A204.1 (cell line): ENCODE data around the gene BRPF1.

ENCODE experiments used
- FAIRE-seq: peaks from 2 replicates; lab custom pipeline; 2012; peaks lifted over from hg19 to GRCh38; lab: Jason Lieb, UNC

The BRPF1 gene

GRCh38 chr3:9736831-9737230 is 5.3 kb downstream of the BRPF1 start:
- no peak for FAIRE-seq

DNA sequence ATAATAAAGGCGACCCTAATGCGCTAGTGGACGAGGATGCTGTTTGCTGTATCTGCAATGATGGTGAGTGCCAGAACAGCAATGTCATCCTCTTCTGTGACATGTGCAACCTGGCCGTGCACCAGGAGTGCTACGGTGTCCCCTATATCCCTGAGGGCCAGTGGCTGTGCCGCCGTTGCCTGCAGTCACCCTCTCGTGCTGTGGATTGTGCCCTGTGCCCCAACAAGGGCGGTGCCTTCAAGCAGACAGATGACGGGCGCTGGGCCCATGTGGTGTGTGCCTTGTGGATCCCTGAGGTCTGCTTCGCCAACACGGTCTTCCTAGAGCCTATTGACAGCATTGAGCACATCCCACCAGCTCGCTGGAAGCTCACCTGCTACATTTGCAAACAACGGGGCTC is 7.6 kb downstream of the BRPF1 start:
- FAIRE-seq = no peak

- no peak for FAIRE-seq
Measured at GRCh38 chr3:9742560-9742959, 11.0 kb downstream of the BRPF1 start.

DNA sequence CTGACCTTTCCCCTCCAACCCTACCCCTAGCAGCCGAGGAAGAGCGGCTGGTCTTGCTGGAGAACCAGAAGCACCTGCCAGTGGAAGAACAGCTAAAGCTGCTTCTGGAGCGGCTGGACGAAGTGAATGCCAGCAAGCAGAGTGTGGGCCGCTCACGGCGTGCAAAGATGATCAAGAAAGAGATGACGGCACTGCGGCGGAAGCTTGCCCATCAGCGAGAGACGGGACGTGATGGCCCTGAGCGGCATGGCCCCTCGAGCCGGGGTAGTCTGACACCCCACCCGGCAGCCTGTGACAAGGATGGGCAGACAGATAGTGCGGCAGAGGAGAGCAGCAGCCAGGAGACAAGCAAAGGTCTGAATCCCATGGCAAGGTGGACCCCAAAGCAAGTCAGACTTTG is 12.0 kb downstream of the BRPF1 start:
- no peak for FAIRE-seq

DNA sequence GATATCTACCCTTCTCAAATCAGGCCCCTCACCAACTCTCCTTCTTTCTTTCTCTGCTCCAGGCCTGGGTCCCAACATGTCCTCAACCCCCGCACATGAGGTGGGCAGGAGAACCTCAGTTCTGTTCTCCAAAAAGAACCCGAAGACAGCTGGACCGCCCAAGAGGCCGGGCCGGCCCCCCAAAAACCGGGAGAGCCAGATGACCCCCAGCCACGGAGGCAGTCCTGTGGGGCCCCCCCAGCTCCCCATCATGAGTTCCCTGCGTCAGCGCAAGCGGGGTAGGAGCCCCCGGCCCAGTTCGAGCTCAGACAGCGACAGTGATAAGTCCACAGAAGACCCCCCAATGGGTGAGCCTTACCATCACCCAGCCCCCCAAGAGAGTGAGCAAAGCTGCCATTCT is 12.6 kb downstream of the BRPF1 start:
- no peak for FAIRE-seq

DNA sequence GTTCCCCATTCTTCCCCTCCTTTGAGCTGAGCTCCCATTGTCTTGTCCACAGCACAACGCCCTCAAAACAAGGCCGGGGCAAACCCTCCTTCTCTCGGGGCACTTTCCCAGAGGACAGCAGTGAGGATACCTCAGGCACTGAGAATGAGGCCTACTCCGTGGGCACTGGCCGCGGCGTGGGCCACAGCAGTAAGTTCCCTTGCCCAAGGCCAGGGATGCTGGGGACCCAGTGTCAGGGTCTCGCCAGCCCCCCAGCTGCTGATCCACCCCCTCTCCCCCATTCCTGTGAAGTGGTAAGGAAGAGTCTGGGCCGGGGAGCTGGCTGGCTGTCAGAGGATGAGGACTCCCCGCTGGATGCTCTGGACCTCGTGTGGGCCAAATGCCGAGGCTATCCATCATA is 14.0 kb downstream of the BRPF1 start:
- no peak for FAIRE-seq

DNA sequence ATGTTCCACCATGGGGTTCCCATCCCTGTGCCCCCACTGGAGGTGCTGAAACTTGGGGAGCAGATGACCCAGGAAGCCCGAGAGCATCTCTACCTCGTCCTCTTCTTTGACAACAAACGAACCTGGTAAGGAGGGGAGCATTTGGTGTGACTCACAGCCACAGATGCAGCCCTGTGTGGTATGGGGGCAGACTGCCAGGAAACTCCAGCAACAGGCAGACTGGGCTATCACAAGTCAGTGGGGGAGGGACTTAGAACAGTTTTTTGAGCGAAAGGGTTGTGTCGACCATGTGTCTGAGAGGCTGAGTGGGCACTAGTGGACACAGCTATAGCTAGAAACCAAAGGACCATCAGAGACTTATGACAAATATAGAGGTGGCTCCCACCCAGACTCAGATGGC is 14.8 kb downstream of the BRPF1 start:
- FAIRE-seq = no peak

GRCh38 chr3:9747267-9747666 is 15.7 kb downstream of the BRPF1 start:
- no peak for FAIRE-seq

- FAIRE-seq = no peak
Measured at GRCh38 chr3:9748031-9748430, 16.5 kb downstream of the BRPF1 start.

- FAIRE-seq = no peak
Measured at GRCh38 chr3:9749296-9749644, 17.7 kb downstream of the BRPF1 start.

- FAIRE-seq = peak; percentile 71
Measured at GRCh38 chr3:9749645-9750555, 18.4 kb downstream of the BRPF1 start, which contains the start of gene OGG1. Gene OGG1 (plus strand): TSS chr3:9749952. CDS start chr3:9750287, 335 bp downstream.

DNA sequence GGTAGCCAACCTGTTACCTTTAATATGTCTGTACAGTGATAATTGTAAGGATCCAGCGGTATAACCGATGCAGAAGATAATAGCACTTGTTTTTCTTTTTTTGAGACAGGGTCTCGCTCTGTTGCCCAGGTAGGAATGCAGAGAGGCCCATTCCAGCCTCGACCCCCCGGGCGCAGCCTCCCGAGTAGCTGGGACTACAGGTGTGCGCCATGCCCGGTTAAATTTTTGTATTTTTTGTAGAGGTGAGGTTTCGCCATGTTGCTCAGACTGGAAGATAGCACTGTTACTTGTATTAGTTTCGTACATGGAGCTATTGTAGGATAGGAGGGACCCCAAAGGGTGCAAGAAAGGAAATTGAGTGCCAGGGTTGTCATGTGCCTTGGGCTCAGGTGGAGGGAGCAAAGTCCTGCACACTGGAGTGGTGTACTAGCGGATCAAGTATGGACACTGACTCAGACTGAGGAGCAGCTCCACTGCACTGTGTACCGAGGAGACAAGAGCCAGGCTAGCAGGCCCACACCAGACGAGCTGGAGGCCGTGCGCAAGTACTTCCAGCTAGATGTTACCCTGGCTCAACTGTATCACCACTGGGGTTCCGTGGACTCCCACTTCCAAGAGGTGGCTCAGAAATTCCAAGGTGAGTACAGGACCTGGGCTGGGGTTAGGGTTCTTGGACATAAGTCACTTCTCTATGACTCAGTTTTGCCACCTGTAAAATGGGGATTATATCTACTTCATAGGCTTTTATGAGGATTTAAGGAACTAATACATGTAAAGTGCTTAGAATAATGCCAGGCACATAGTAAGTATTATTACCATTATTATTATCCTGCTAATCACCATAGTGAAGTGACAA is 19.2 kb downstream of the BRPF1 start:
- FAIRE-seq = no peak

GRCh38 chr3:9754678-9755077 is 23.1 kb downstream of the BRPF1 start:
- FAIRE-seq = no peak

DNA sequence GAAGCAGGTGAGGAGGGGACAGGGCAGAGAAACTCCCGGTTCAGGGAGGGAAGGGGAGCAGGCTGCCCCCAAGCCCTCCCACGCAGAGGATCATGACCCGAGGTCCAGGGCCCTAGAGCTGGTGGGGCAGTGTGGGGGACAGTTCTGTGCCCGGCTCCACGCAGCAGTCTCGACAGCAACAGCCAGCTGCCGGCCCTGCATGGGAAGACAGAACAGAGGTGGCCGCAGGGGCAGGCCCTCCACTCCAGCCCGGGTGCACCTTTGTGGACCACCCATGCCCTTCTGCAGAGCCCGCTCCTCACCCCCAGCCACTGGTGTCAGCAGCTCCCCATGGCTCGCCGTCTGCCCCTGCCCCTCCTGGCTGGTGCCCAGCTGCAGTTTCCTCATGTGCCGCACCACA is 25.9 kb downstream of the BRPF1 start:
- FAIRE-seq = no peak

DNA sequence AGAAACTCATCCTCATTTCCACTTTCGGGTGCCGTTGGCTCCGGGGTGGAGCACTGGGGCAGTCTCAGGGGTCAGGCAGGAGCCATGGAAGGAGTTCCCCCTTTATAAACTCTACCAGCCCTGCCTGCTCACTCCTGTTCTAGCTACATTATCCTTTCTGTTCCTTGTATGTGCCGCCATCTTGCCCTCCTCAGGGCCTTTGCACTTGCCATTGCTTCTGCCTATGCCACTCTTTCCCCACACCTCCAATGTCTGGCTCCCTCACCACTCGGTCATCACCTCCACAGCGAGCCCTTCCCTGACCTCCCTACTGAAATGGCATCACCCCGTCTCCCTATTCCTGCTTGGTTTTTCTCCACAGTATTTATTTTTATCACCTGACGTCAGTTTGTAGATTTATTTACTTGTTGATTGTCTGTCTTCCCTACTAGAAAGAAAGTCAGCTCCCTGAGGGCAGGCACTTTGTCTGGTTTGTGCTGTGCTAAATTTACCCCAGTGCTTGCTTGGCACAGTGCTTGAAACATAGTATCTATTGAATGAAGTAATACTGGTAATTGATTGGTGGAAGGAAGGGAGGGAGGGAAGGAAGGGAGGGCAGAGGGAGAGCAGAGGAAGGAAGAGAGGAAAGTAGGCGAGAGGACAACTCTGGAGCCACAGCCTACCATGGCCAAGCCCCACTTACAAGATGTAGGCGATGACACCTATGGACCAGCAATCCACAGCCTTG is 29.4 kb downstream of the BRPF1 start:
- FAIRE-seq = no peak

DNA sequence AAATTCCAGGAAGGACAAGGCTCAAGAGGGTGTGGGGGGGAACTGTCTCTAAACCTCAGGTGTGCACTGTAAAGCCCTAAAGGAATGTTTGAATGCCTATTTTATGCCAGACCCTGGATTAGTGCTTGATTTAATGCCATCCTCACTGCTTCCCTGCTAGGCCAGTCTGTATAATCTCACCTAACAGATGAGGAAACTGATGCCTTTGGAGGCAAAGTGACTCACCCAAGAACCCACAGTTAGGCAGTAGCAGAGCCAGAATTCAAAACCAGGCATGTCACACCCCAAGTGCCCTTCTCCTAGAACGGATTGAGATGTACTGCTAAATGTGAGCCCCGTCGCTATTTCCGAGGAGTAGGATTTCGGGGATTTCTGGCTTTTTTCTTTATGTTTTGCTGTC is 30.4 kb downstream of the BRPF1 start:
- no peak for FAIRE-seq

DNA sequence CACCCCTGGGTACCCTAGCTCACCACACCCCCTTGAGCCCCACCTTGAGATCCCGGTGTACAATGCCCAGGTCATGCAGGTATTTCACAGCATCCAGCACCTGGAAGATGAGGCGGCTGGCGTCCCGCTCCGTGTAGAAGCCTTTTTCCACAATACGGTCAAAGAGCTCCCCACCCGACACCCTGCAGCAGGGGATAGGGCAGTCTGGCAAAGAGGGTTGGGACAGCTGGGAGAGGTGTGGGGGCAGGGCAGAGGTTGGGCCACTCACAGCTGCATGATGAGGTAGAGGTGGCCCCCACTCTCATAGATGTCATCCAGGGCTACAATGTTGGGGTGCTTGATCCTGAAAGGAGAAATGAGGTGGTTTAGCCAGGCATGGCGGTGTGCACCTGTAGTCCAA is 31.3 kb downstream of the BRPF1 start:
- no peak for FAIRE-seq

- no peak for FAIRE-seq
Measured at GRCh38 chr3:9765865-9766264, 34.3 kb downstream of the BRPF1 start.

DNA sequence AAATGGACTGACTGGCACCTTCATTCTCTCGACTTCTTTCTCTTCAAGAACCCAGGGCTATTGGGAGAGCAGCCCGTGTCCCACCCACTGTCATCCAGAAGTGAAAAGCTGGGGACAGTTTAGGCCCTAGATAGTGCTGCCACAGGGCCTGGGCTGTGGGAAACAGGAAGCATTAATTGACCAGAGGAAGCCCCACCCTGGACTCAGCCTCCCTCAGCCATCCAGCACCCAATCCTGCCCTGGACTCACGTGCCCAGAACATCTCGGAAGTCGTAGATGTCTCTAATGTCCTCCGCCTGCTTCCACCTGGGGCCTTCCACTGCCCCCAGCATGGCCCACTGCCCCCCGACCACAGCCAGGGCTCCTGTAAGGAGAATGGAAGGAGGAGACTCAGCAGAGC is 35.9 kb downstream of the BRPF1 start:
- FAIRE-seq = no peak

- no peak for FAIRE-seq
Measured at GRCh38 chr3:9768141-9768775, 36.7 kb downstream of the BRPF1 start.

DNA sequence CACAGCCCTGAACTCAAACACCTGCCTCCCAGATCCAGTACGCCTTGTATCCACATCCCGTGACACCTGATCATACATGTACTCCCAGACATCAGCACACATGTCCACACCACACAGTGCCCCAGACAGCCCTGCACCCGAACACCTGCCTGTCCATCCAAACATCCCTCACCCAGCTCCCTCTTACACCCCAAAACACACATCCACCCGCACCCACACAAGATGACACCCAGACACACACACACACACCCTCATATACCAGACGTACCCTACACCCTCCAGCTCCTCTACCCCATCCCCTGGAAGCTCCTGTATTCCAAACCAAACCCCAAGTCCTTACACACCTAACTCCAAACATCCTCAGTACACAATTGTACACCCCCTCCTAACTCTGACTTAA is 37.5 kb downstream of the BRPF1 start:
- FAIRE-seq = no peak
